ENCODE results near the gene FRK.
"Not testable (repeated sequence)": the region's sequence is repeated elsewhere in the genome, so short reads cannot be mapped to it uniquely, and the experiment has no call there.

Gene FRK

DNA sequence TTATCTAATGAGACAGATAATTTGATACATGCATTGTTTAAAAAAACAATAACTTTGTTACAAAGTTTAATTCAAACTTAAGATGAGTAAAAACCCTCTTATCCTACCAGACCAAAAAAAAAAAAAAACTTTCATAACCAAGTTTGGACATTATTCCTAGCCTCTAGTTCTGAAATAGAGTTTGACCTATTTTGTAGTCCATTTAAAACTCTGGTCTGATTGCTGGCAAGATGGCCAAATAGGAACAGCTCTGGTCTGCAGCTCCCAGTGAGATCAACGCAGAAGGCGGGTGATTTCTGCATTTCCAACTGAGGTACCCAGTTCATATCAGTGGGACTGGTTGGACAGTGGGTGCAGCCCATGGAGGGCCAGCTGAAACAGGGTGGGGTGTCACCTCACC, 125.9 kb downstream of the FRK start:
- DNase-seq (ENCODE audit: low read depth): no peak
- TF ChIP-seq, protein P1, sequence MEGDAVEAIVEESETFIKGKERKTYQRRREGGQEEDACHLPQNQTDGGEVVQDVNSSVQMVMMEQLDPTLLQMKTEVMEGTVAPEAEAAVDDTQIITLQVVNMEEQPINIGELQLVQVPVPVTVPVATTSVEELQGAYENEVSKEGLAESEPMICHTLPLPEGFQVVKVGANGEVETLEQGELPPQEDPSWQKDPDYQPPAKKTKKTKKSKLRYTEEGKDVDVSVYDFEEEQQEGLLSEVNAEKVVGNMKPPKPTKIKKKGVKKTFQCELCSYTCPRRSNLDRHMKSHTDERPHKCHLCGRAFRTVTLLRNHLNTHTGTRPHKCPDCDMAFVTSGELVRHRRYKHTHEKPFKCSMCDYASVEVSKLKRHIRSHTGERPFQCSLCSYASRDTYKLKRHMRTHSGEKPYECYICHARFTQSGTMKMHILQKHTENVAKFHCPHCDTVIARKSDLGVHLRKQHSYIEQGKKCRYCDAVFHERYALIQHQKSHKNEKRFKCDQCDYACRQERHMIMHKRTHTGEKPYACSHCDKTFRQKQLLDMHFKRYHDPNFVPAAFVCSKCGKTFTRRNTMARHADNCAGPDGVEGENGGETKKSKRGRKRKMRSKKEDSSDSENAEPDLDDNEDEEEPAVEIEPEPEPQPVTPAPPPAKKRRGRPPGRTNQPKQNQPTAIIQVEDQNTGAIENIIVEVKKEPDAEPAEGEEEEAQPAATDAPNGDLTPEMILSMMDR (IDR thresholded peaks at IDR 0.05; ENCODE audit: low read length, missing control alignments): no peak
- no peak overlapping the region for H3K4me3 ChIP-seq (replicated peaks; ENCODE audit: low read depth, low read length)

DNA sequence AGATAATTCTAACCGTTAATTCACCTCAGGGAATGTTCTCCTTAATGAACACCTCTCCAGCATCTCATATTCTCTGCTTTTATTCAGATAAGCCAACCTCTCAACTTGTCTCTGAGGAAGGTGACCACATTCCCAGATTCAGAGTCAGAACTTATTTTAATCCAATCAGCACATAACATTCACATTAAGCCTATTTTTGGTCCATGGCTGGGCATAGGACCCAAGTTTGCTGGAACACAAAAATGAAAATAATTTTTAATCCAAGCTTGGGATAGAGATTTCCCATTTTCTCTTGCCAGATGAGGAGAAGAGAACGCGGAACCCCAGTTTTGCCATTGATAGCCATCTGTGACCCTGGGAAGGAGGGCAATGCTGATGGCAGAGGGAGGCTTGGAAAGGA, 126.5 kb downstream of the FRK start:
- DNase-seq (ENCODE audit: low read depth): no peak
- TF ChIP-seq, protein P1 (IDR thresholded peaks at IDR 0.05; ENCODE audit: low read length, missing control alignments): no peak
- no peak overlapping the region for H3K4me3 ChIP-seq (replicated peaks; ENCODE audit: low read depth, low read length)

DNA sequence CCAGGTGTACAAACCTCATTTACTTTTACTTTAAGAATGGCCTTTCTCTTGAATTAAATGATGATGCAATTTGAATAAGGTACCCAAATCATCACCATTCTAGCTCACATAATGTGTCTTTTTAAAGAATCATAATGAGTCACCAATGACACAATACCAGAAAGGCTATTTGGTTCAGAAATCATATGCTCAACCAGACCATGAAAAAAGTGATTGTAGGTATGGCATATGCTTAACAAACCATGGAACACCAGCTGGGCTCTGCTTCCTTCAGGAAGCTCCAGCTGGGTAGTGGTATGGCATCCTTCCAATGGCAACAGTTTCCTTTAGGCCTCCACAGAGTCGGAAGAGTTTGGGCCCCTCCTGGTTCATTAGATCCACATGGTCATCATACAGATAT, 128.2 kb downstream of the FRK start:
- TF ChIP-seq, protein P1 (IDR thresholded peaks at IDR 0.05; ENCODE audit: low read length, missing control alignments): no peak
- DNase-seq (ENCODE audit: low read depth): no peak

DNA sequence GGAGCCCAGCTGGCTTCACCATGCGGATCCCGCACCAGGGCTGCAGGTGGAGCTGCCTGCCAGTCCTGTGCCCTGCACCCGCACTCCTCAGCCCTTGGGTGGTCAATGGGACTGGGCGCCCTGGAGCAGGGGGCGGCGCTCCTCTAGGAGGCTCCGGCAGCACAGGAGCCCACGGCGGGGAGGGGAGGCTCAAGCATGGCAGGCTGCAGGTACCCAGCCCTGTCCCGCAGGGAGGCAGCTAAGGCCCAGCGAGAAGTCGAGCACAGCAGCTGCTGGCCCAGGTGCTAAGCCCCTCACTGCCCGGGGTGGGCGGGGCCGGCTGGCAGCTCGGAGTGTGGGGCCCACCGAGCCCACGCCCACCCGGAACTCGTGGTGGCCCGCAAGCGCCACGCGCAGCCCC, 132.7 kb downstream of the FRK start:
- DNase-seq (ENCODE audit: low read depth); H3K4me3 ChIP-seq (replicated peaks; ENCODE audit: low read depth, low read length): not testable (repeated sequence)

More for the DNA sequence above, 128.2 kb downstream of the FRK start:
- no peak overlapping the region for H3K4me3 ChIP-seq (replicated peaks; ENCODE audit: low read depth, low read length)

DNA sequence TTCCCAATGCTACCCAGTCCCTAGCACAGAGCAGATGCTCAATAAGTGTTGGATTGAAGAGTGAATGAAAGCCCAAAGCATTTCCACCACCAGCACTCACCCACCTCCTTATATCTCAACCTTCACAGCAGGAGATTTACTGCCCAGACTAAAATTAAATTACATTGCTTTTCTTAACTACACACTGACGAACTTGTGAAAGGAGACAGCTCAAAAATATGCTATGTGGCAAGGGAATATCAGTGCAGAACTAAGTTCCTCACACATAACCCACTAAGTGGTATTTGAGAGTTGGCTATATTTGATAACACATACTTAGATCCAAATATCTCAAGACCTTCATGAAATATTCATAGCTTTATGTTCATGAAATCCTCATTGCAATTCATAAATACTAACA, 137.7 kb downstream of the FRK start:
- no peak overlapping the region for H3K4me3 ChIP-seq (replicated peaks; ENCODE audit: low read depth, low read length)
- TF ChIP-seq, protein P1 (IDR thresholded peaks at IDR 0.05; ENCODE audit: low read length, missing control alignments): no peak
- DNase-seq (ENCODE audit: low read depth): no peak

DNA sequence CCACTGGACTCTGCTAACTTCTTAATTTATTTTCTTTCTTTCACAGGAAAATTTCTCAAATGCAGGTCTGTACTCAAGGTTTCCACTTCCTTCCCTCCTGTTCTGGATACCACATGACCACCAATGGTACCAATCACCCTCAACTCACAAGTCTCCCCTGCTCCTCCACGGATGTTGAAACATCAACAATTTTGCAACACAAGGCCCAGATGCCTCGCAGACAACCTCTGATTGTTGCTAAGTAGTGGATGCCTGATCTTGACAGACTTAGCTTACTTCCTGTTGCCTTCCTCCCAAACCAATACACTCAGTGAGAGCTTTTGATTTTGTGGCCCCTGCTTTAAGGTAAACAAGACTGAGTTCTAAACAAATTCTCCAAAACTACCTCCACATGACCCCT, 146.6 kb downstream of the FRK start:
- H3K4me3 ChIP-seq (replicated peaks; ENCODE audit: low read depth, low read length): no peak overlapping the region
- TF ChIP-seq, protein P1 (IDR thresholded peaks at IDR 0.05; ENCODE audit: low read length, missing control alignments): no peak

DNA sequence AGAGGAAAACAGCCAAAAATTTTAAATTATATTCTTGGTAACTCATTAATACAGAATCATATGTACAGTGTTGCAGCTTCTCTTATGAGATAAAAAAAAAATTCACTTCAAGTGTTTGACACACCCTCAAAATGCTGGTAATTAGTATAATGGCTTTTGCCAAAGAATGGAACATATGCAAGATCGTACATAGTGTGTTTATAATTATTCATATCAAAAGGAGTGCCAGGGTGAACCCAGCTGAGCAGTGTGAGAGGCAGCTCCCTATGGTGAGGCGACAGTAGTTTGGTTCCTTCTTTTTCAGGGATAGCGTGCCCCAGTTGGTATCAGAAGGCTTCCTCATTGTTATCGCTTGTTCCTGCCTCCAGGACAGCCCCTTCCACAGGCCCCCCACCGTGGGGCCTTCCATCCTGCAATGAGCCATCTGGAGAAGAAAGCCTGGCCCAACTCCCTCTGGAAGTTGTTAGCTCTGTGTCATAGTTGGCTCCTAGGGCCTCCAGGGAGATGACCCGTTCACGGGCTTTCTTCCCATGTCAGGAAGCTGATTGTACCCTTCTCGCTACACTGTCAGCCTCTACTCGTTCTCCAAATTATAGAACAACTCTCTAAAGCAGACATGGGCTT, 150.7 kb downstream of the FRK start:
- TF ChIP-seq, protein P1 (IDR thresholded peaks at IDR 0.05; ENCODE audit: low read length, missing control alignments): no peak
- H3K4me3 ChIP-seq (replicated peaks; ENCODE audit: low read depth, low read length): no peak overlapping the region
- DNase-seq (ENCODE audit: low read depth): no peak

More for the DNA sequence above, 146.6 kb downstream of the FRK start:
- peak; percentile 3 for DNase-seq (ENCODE audit: low read depth)

Data from fibroblast of pulmonary artery (primary cell).